ENCODE measurements around the gene TMEM245.

GRCh38 chr9:109083141-109083540 lies 36.6 kb downstream of the TMEM245 start:
- no peak for TF ChIP-seq REST (IDR thresholded peaks at IDR 0.05)
- no peak for TF ChIP-seq CTCF (IDR thresholded peaks at IDR 0.05)
- no peak for TF ChIP-seq MAX (IDR thresholded peaks at IDR 0.05)
